ENCODE data around the gene CD84.

Gene CD84

GRCh38 chr1:160619742-160620277, 40.5 kb upstream of the CD84 start:
- Histone ChIP-seq H2BK120ac (ENCODE audit: low read depth, low read length) (no peak overlapping the region), H3K4ac (ENCODE audit: low read depth in 1 of 2, low read length in 2 of 2) (no peak overlapping the region), H4K91ac (ENCODE audit: low read length) (no peak overlapping the region), H4K8ac (ENCODE audit: low read length) (no peak overlapping the region), H2AK5ac (ENCODE audit: low read length, severe bottlenecking) (no peak overlapping the region), H3K27me3 (ENCODE audit: control insufficient read depth in 1 of 2, insufficient read depth in 1 of 2, low read length in 2 of 2) (no peaks in the 10 kb centered on the region), H2BK15ac (ENCODE audit: low read depth, poor library complexity, severe bottlenecking) (no peak overlapping the region), H3K4me3 (ENCODE audit: insufficient read depth in 1 of 2, low read depth in 1 of 2, low read length in 2 of 2) (no peak overlapping the region), H3K27ac (ENCODE audit: low read length, poor library complexity, severe bottlenecking) (no peak overlapping the region), H3K14ac (ENCODE audit: low read length in 2 of 2) (no peak overlapping the region), H2BK5ac (ENCODE audit: low read depth, low read length, poor library complexity, severe bottlenecking) (no peak overlapping the region), H3K18ac (ENCODE audit: low read depth in 1 of 2, low read length in 2 of 2) (no peak overlapping the region), H3K36me3 (ENCODE audit: control insufficient read depth in 1 of 2, insufficient read depth in 2 of 2, low read depth in 1 of 2, low read length in 2 of 2) (no peaks in the 10 kb centered on the region), H3K9me3 (ENCODE audit: control insufficient read depth, low read length) (peaks cover 4% of the 10 kb centered on the region), H3K4me2 (ENCODE audit: low read length, poor library complexity, severe bottlenecking) (no peak overlapping the region), H3K79me1 (replicated peaks; ENCODE audit: low read length, poor library complexity, severe bottlenecking) (no peaks in the 10 kb centered on the region), H3K4me1 (ENCODE audit: control insufficient read depth, insufficient read depth, low read depth, low read length) (no peaks in the 10 kb centered on the region), H2AFZ (ENCODE audit: low read depth, low read length) (no peak overlapping the region), H3K9ac (ENCODE audit: low read length) (no peak overlapping the region), H3K23ac (ENCODE audit: low read length in 2 of 2) (no peak overlapping the region), H2BK12ac (ENCODE audit: low read length in 2 of 2) (no peak overlapping the region)
- 78% methylated on average over 3 of the region's 4 CpGs for WGBS
- DNase-seq: no peak

DNA sequence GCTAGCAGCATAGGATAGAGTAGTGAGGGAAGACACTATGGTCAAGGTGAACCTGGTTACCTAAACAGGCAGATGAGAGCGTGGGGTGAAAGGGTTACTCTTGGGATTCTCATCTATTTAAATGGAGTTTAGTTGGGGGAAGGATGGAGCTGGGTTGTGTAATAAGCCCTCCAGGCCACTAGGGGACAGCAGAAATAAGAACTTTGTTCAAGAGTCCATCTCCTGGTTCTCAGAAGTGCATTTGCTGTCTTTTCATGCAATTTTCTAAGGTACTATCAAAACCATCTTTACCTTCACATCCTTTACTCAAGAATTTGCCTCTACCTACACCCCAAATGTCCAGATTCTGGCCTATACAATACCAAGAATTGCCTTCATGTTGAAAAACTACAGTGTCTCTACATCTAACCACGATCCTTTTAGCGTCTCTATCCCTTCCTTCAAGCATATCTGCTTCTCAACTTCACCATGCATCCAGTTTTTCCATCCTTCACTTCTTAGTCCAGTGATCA, 39.5 kb upstream of the CD84 start:
- Histone ChIP-seq H4K8ac (ENCODE audit: low read length) (no peak overlapping the region), H3K18ac (ENCODE audit: low read depth in 1 of 2, low read length in 2 of 2) (no peak overlapping the region), H2BK15ac (ENCODE audit: low read depth, poor library complexity, severe bottlenecking) (no peak overlapping the region), H3K4ac (ENCODE audit: low read depth in 1 of 2, low read length in 2 of 2) (no peak overlapping the region), H3K27me3 (ENCODE audit: control insufficient read depth in 1 of 2, insufficient read depth in 1 of 2, low read length in 2 of 2) (no peaks in the 10 kb centered on the region), H3K27ac (ENCODE audit: low read length, poor library complexity, severe bottlenecking) (no peak overlapping the region), H4K91ac (ENCODE audit: low read length) (no peak overlapping the region), H2BK12ac (ENCODE audit: low read length in 2 of 2) (no peak overlapping the region), H3K4me2 (ENCODE audit: low read length, poor library complexity, severe bottlenecking) (no peak overlapping the region), H3K4me1 (ENCODE audit: control insufficient read depth, insufficient read depth, low read depth, low read length) (no peaks in the 10 kb centered on the region), H3K23ac (ENCODE audit: low read length in 2 of 2) (no peak overlapping the region), H3K14ac (ENCODE audit: low read length in 2 of 2) (no peak overlapping the region), H2BK5ac (ENCODE audit: low read depth, low read length, poor library complexity, severe bottlenecking) (no peak overlapping the region), H2AFZ (ENCODE audit: low read depth, low read length) (no peak overlapping the region), H3K36me3 (ENCODE audit: control insufficient read depth in 1 of 2, insufficient read depth in 2 of 2, low read depth in 1 of 2, low read length in 2 of 2) (no peaks in the 10 kb centered on the region), H2AK5ac (ENCODE audit: low read length, severe bottlenecking) (no peak overlapping the region), H2BK120ac (ENCODE audit: low read depth, low read length) (no peak overlapping the region), H3K9me3 (ENCODE audit: control insufficient read depth, low read length) (peaks cover 4% of the 10 kb centered on the region), H3K79me1 (replicated peaks; ENCODE audit: low read length, poor library complexity, severe bottlenecking) (no peaks in the 10 kb centered on the region), H3K4me3 (ENCODE audit: insufficient read depth in 1 of 2, low read depth in 1 of 2, low read length in 2 of 2) (no peak overlapping the region), H3K9ac (ENCODE audit: low read length) (no peak overlapping the region)
- WGBS: 91% methylated on average over 3 of the region's 3 CpGs
- DNase-seq: peak; percentile 6

GRCh38 chr1:160618327-160618726, 39.0 kb upstream of the CD84 start:
- H2BK120ac ChIP-seq (ENCODE audit: low read depth, low read length): no peak overlapping the region
- no peak overlapping the region for H3K4me3 ChIP-seq (ENCODE audit: insufficient read depth in 1 of 2, low read depth in 1 of 2, low read length in 2 of 2)
- no peak overlapping the region for H3K9ac ChIP-seq (ENCODE audit: low read length)
- no peak overlapping the region for H4K8ac ChIP-seq (ENCODE audit: low read length)
- H2AK5ac ChIP-seq (ENCODE audit: low read length, severe bottlenecking): no peak overlapping the region
- H2BK5ac ChIP-seq (ENCODE audit: low read depth, low read length, poor library complexity, severe bottlenecking): no peak overlapping the region
- no peak overlapping the region for H3K27ac ChIP-seq (ENCODE audit: low read length, poor library complexity, severe bottlenecking)
- H3K18ac ChIP-seq (ENCODE audit: low read depth in 1 of 2, low read length in 2 of 2): no peak overlapping the region
- no peaks in the 10 kb centered on the region for H3K4me1 ChIP-seq (ENCODE audit: control insufficient read depth, insufficient read depth, low read depth, low read length)
- H3K36me3 ChIP-seq (ENCODE audit: control insufficient read depth in 1 of 2, insufficient read depth in 2 of 2, low read depth in 1 of 2, low read length in 2 of 2): no peaks in the 10 kb centered on the region
- H3K4ac ChIP-seq (ENCODE audit: low read depth in 1 of 2, low read length in 2 of 2): no peak overlapping the region
- no peak overlapping the region for H2BK15ac ChIP-seq (ENCODE audit: low read depth, poor library complexity, severe bottlenecking)
- 88% methylated on average over 1 of the region's 1 CpG for WGBS
- no peak overlapping the region for H3K23ac ChIP-seq (ENCODE audit: low read length in 2 of 2)
- H3K4me2 ChIP-seq (ENCODE audit: low read length, poor library complexity, severe bottlenecking): no peak overlapping the region
- H3K14ac ChIP-seq (ENCODE audit: low read length in 2 of 2): no peak overlapping the region
- no peak overlapping the region for H2BK12ac ChIP-seq (ENCODE audit: low read length in 2 of 2)
- H3K27me3 ChIP-seq (ENCODE audit: control insufficient read depth in 1 of 2, insufficient read depth in 1 of 2, low read length in 2 of 2): no peaks in the 10 kb centered on the region
- H3K79me1 ChIP-seq (replicated peaks; ENCODE audit: low read length, poor library complexity, severe bottlenecking): no peaks in the 10 kb centered on the region
- H3K9me3 ChIP-seq (ENCODE audit: control insufficient read depth, low read length): peaks cover 4% of the 10 kb centered on the region
- no peak for DNase-seq
- H2AFZ ChIP-seq (ENCODE audit: low read depth, low read length): no peak overlapping the region
- no peak overlapping the region for H4K91ac ChIP-seq (ENCODE audit: low read length)

DNA sequence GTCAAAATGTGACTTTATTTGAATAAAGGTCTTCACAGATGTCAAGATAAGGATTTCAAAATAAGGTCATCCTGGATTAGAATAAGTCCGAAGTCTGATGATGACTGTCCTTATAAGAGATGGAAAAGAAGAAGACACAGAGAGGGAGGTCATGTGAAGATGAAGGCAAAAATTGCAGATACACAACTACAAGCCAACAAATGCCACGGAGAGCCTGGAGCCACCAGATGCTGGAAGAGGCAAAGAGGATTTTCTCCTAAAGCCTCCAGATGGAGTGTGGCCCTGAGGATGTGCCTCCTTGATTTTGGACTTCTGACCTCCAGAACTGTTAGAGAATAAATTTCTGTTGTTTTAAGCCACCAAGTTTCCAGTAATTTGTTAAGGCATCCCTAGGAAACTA, 36.4 kb upstream of the CD84 start:
- H3K79me1 ChIP-seq (replicated peaks; ENCODE audit: low read length, poor library complexity, severe bottlenecking): no peaks in the 10 kb centered on the region
- H3K9me3 ChIP-seq (ENCODE audit: control insufficient read depth, low read length): peaks cover 4% of the 10 kb centered on the region
- no peak for DNase-seq
- H3K9ac ChIP-seq (ENCODE audit: low read length): no peak overlapping the region
- WGBS: 95% methylated on average over 2 of the region's 2 CpGs
- H2BK5ac ChIP-seq (ENCODE audit: low read depth, low read length, poor library complexity, severe bottlenecking): no peak overlapping the region
- no peak overlapping the region for H3K18ac ChIP-seq (ENCODE audit: low read depth in 1 of 2, low read length in 2 of 2)
- no peak overlapping the region for H3K23ac ChIP-seq (ENCODE audit: low read length in 2 of 2)
- peaks cover 16 to 19% of the 10 kb centered on the region in 2 experiments for H3K27me3 ChIP-seq (ENCODE audit: control insufficient read depth in 1 of 2, insufficient read depth in 1 of 2, low read length in 2 of 2)
- no peak overlapping the region for H3K27ac ChIP-seq (ENCODE audit: low read length, poor library complexity, severe bottlenecking)
- H4K91ac ChIP-seq (ENCODE audit: low read length): no peak overlapping the region
- H2AFZ ChIP-seq (ENCODE audit: low read depth, low read length): no peak overlapping the region
- no peak overlapping the region for H2BK120ac ChIP-seq (ENCODE audit: low read depth, low read length)
- no peaks in the 10 kb centered on the region for H3K36me3 ChIP-seq (ENCODE audit: control insufficient read depth in 1 of 2, insufficient read depth in 2 of 2, low read depth in 1 of 2, low read length in 2 of 2)
- H3K4me3 ChIP-seq (ENCODE audit: insufficient read depth in 1 of 2, low read depth in 1 of 2, low read length in 2 of 2): no peak overlapping the region
- H2BK15ac ChIP-seq (ENCODE audit: low read depth, poor library complexity, severe bottlenecking): no peak overlapping the region
- no peak overlapping the region for H2BK12ac ChIP-seq (ENCODE audit: low read length in 2 of 2)
- H2AK5ac ChIP-seq (ENCODE audit: low read length, severe bottlenecking): no peak overlapping the region
- no peak overlapping the region for H3K14ac ChIP-seq (ENCODE audit: low read length in 2 of 2)
- no peaks in the 10 kb centered on the region for H3K4me1 ChIP-seq (ENCODE audit: control insufficient read depth, insufficient read depth, low read depth, low read length)
- no peak overlapping the region for H3K4ac ChIP-seq (ENCODE audit: low read depth in 1 of 2, low read length in 2 of 2)
- H4K8ac ChIP-seq (ENCODE audit: low read length): no peak overlapping the region
- no peak overlapping the region for H3K4me2 ChIP-seq (ENCODE audit: low read length, poor library complexity, severe bottlenecking)
